ENCODE measurements around the gene HHIPL1.

DNA sequence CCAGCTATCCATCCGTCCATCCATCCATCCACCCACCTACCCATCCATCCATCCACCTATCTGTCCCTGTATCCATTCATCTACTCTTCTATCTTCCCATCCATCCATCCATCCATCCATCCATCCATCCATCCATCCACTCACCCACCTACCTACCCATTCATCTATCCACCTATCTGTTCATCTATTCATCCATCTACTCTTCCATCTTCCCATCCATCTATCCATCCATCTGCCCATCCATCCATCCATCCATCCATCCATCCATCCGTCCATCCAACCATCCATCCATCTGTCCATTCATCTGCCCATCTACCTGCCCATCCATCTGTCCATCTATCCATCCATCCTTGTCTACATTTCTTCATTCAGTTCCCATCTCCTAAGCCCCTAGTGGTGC lies 17.8 kb upstream of the HHIPL1 start:
- TF ChIP-seq GABPA (IDR thresholded peaks at IDR 0.05; ENCODE audit: borderline replicate concordance, insufficient read depth, low read length) (no peak), EZH2 (IDR thresholded peaks at IDR 0.05; ENCODE audit: low read depth, low read length, severe bottlenecking) (no peak), BRCA1 (IDR thresholded peaks at IDR 0.05; ENCODE audit: low read depth, low read length) (no peak), POLR2AphosphoS5 (IDR thresholded peaks at IDR 0.05; ENCODE audit: low read depth, low read length) (no peak)

Measured in H1 (cell line).